22Rv1 (cell line): ENCODE measurements around the gene TNFRSF19.

Source experiments
- H3K27ac ChIP-seq: fragments of 450-650 bp; 2 replicates; pipeline ENCODE4 v1.5.1; 2017
- CTCF ChIP-seq: fragments of 450-650 bp; IDR thresholded peaks from 2 replicates; pipeline ENCODE4 v1.5.1; 2017; ENCODE audit warnings: mild to moderate bottlenecking
- ZFX ChIP-seq: fragments of 450-650 bp; IDR thresholded peaks from 2 replicates; pipeline ENCODE4 v1.6.1; 2017; ENCODE audit warnings: antibody characterized with exemption, borderline replicate concordance

TNFRSF19 gene

GRCh38 chr13:23620613-23621315, 50.6 kb downstream of the TNFRSF19 start:
- no peak overlapping the region for H3K27ac ChIP-seq
- TF ChIP-seq ZFX, result no peak
- TF ChIP-seq CTCF, result no peak

- H3K27ac ChIP-seq, result no peak overlapping the region
- TF ChIP-seq ZFX, result no peak
- TF ChIP-seq CTCF, result no peak
Observed at GRCh38 chr13:23621316-23621645, 51.1 kb downstream of the TNFRSF19 start.

- TF ChIP-seq CTCF (no peak), ZFX (no peak)
- H3K27ac ChIP-seq, result no peak overlapping the region
Observed at GRCh38 chr13:23622985-23623384, 52.8 kb downstream of the TNFRSF19 start.

DNA sequence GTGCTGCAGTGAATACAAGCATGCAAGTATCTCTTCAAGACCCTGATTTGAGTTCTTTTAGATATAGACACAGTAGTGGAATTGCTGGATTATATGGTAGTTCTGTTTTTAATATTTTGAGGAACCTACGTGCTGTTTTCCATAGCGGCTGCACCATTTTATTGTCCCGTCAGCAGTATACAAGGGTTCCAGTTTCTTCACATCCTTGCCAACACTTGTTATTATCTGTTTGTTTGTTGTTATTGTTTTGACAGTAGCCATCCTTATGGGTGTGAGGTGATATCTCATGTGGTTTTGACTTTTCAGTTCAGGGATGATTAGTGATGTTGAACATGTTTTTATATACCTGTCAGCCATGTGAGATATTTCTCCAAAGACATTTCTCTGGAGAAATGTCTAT, 53.2 kb downstream of the TNFRSF19 start:
- TF ChIP-seq ZFX, result no peak
- TF ChIP-seq CTCF, result no peak

DNA sequence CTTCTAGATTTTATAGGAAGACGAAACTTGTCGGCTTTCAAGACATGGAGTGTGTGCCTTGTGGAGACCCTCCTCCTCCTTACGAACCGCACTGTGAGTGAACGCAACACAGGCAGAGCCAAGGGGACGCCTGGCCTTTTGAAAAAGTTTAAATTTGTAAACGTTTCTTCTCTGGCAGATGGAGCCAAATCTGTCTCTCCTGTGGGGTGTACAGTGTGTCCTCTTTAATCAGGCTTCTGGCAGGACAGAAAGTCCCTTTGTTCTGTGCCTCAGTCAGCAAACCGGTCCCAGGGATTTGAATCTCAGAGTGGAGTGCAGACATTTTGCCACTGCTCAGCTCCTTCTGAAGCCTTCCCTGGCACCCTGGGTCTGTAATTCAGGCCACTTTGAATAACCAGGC, 56.5 kb downstream of the TNFRSF19 start:
- no peak for TF ChIP-seq CTCF
- no peak for TF ChIP-seq ZFX
- no peak overlapping the region for H3K27ac ChIP-seq

More for the DNA sequence above, 53.2 kb downstream of the TNFRSF19 start:
- no peak overlapping the region for H3K27ac ChIP-seq

DNA sequence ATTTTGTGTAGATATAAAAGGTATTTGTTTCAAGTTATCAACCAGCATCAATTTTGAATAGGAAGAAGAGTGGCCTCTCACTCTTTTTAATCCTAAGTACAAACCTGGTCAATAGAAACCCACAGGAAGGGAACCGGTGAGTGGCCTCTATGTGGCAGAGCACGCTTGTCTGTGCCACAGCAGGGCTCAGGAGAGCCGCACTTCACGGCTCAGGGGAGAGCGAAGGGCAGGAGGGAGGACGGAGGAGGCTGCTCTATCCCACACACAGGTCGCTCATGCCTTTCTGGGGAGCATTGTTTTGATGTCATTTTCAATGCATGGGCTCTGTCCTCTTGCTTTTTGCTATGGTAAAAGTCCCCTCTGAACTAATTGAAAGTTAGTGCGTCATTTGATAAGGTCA, 57.2 kb downstream of the TNFRSF19 start:
- TF ChIP-seq ZFX (no peak), CTCF (no peak)
- H3K27ac ChIP-seq, result no peak overlapping the region

GRCh38 chr13:23628250-23628649, 58.0 kb downstream of the TNFRSF19 start:
- H3K27ac ChIP-seq, result no peak overlapping the region
- TF ChIP-seq CTCF, result no peak
- no peak for TF ChIP-seq ZFX
